GM18526 (cell line): ENCODE measurements around the gene PIP4K2A.
A peak's percentile ranks its signal among the peaks of the same experiment; 100 is the strongest.

Experiments
- POLR2A ChIP-seq: IDR thresholded peaks from 3 replicates; pipeline ENCODE4 v1.6.1; 2011; ENCODE audit not compliant: insufficient read length; ENCODE audit errors: extremely low read depth

PIP4K2A gene

DNA sequence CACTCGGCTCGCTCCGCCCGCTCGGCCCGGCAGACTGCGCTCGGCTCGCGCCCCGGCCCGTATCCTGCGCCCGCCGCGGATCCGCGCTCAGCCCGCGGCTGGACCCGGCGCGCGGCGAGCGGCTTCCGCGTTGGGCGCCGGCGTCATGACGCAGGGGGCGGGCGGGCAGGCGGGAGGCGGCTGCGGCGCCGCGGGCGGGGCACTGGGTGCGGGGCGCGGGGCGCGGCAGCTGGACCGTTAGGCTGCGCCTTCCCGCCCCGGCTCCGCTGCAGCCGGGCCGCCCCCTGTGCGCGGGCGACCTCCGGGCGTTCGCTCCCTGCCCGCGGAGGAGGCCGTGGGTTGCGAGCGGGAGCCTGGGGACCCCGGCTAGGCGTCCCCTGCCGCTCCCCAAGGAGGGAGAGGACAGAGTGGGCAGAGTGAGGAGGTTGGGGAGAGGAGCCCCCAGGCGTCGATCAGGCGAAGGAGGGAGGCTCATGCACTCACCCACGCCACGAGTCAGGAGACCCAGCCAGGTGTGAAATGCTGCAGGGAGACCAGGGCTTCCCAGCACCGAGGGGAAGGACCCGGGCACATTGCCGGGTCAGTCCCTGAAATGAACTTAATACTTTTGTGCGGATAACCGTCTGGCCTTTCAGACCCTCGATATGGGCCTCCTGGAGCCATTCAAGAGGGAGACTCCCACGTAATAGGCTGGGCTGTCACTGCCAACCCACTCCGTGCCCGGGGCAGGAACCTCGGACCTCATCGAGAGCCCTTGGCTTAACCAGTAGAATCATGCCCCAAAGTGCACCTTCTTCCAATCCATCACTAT is at the start of gene PIP4K2A:
Gene PIP4K2A (minus strand): TSS at position 100 of the 811 bp plus-strand sequence. CDS start 252 bp downstream, outside the sequence.
- peak; percentile 75 for TF ChIP-seq POLR2A

DNA sequence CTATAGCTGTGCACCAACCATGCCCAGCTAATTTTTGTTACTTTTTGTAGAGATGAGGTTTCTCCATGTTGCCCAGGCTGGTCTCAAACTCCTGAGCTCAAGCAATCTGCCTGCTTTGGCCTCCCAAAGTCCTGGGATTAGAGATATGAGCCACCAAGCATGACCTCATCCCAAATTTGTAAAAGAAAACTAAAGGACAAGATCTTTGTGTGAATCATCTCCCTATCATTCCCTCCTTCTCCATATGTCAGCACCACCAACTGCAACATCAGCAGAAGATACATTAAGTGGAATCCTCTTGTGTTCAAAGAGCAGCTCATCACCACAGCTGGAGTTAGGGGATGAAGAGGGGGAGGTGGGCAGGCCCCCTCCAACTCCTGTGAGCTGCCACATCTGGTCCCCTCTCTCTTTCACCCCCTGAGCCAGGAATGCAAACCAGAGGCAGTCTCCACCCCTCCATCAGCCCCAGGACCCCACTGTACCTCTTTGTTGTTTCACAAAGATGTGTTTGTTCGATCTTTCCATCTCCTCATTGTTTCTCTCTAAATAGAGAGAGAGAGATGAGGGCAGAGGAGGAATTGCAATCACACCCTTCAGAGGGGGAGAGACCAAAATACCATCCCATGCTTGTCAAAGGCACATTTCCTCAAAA is 47.3 kb upstream of the PIP4K2A start:
- TF ChIP-seq POLR2A, result no peak

DNA sequence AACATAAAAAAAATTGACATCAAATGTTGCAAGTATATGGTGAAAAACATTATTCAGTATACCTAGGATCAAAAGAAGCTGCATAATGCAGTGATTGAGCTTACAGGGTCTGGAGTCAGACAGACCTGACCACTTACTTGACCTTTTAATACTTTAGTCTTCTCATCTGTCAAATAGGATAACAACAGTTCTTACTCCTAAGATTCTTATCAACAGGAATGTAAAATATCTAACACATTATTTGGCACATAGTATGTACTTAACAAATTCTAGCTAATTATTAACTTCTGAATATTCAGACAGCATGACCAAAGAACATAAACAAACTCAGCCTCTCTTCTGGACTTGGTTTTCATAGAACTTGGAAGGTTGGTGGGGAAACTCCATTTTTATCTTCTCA is 45.6 kb upstream of the PIP4K2A start:
- TF ChIP-seq POLR2A, result no peak

DNA sequence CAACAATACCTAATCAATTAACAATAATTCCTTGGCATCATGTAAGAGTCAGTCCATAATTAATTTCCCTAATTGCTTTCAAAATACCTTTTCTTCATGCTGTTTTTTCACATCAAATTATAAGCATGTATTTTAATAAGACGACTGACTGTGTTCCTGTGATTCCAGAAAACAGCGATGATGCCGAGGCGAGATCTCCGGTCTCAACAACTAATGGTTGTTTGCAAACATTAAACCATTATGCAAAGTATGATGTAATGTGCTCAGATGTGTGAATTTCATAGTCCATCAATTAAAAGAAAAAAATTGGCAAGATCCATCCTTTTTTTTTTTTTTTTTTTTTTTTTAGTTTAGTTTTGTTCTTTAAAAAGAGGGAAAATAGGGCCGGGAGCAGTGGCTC is 44.5 kb upstream of the PIP4K2A start:
- TF ChIP-seq POLR2A, result no peak

DNA sequence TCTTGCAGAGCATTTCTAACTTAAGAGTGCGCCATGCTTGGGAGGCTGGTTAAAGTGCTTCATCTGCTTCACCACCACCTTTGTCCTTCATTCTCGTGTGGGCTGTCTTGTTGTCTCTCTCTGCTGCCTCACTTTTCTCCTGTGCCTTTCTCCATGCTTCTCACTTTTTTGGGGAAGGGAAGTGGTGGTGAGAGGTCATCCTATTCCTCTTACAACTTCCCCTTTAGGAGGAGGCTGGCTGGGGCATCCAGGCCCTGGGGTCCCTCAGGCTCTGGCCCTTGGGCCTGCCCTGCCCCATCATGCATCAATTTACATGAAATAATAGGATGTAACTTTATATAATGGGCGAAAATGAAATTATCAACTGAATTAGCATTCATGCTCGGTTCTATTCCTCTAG is 39.9 kb upstream of the PIP4K2A start:
- TF ChIP-seq POLR2A, result no peak

DNA sequence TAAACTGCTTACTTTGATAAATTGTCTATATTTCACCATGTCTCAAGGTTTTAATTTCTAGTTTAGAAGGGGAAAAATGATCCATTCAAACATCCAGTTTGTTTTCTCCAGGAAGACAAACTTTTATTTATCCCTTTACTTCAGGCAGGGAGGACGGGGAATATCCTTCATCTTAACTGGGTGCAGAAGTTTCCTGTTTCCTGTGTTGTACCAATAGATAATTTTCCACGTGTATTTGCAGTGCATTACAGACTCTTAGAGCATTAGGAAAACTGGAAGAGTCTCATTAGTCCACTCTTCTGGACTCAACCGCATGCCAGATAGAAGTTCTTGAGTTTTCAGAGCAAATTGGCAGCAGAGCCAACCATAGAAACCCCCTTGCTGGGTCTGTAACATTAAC is 39.4 kb upstream of the PIP4K2A start:
- TF ChIP-seq POLR2A, result no peak

DNA sequence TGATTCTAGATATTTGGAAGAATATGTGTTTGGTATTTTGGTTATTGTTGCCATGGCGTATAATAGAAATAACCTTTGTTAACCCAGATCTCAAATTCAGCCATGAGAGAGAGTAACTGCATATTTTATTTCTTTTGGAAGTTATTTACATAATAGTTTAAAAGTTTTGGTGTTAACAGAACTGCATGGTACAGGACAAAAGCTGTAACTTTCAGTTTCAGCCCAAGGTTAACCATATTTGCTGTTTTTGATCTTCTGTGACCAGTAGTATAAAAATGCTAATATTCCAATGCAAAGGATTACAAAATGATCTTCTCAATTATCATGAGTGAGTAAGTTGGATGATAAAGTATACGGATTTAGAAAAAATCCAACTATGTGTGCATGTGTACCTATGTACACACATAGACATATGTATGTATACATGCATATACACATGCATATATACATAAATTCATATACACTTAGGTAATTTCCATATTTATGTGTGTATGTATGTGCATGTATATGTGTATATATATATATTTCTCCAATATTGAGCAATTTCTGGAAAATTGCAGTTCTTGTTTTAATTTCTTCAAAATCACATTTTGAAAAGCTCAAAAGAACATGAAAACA is 38.0 kb upstream of the PIP4K2A start:
- no peak for TF ChIP-seq POLR2A

DNA sequence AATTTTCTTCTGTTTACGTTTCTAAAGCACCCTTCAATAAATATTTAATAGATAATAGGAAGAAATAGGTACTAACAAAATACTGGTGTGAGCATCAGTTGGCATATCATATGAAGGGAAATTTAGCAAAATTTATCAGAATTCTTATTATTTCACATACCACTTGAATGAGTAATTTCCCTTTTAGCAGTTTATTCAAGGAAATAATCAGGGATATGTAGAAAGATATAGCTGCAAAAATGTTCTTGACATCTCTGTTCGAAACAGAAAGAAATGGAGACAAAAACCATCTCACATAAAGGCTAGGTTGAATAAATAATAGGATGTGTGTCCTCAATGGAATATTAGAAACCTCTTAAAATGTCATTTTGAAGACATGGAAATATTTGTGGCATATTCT is 35.8 kb upstream of the PIP4K2A start:
- no peak for TF ChIP-seq POLR2A

DNA sequence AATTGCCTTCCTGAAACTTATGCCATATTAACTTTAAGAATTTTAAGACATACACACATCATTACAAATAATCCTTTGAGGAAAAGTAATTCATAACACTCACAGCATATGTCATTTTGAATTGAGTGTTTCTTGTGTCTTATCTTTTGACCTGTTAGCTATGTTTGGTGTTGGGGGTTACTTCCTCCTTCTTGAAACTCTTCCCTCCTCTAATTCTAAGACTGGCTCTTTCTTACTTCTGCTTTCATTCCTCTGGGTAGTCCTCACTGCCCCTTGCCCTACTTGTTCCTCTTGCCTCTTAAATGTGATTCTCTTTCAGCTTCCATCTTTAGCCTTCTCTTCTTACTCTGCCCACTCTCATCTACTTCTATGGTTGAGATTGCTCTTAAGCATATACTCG is 28.3 kb upstream of the PIP4K2A start:
- no peak for TF ChIP-seq POLR2A

DNA sequence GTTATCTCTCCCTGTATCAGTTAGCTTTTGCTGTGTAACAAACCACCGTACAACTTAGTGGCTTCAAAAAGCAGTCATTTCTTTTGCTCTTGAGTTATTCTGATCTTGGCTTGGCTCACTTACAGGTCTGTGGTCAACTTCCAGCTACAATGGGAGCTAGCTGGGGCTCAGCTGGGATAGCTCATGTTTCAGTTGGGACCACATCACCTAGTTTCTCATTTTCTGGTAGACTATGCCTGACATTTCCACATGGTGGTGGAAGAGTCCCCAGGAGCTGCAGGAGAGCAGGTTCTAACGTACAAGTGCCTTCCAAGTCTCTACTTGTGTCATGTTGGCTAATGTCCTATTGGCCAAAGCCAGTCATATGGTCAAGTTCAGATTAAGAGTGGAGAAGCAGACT is 25.8 kb upstream of the PIP4K2A start:
- TF ChIP-seq POLR2A, result no peak

DNA sequence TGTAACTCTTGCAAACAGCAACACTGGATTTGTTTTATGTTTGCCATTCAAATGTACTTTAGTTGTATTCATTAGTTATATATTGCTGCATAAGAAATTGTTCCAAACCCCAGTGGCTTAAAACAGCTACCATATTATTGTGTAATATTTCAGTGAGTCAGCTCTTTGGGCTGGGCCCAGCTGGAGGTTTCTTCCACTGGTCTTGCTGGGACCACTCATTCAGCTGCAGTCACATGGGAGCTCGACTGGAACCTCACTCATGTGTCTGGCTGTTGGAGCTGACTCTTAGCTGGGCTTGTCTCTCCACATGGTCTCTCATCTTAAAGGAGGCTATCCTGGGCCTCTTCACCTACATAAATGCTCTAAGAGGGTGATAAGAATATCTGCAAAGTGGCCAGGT is 23.2 kb upstream of the PIP4K2A start:
- no peak for TF ChIP-seq POLR2A

DNA sequence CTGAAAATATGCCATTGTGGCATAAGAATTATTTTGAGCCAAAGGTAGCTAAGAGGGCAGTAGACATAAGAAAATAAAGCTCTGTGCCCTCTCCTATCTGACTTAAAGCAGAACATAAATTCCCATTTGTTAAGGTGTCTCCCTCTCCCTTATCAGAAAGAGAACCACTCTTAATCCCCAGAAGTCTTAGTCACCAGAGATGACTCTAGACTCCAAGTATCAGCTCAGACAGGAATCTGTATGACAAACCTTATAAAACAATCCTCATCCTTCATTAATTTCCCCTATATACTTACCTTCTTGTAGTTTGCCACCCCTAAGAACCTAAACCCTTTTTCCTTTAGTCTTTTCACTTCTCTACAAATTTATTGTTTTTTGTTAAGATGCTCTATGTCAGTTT is 21.8 kb upstream of the PIP4K2A start:
- TF ChIP-seq POLR2A, result no peak

DNA sequence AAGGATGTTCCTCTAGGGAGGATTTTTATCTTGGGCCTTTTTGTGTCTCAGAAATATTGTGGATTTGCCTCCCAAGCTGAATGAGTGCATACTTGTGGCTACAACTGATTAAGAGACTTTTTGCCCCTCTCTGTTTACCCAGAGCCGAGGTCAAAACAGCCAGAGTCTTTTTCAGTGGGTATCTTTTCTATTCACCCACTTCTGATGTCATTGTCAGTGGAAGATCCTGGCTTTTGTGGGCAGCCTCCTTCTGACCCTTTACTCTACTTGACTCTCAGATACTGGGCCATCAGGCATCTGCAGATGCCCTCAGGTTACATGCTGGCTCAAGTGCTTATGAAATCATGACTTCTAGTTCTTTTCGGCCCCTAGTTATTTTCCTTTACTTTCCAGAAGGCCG is 19.6 kb upstream of the PIP4K2A start:
- no peak for TF ChIP-seq POLR2A

DNA sequence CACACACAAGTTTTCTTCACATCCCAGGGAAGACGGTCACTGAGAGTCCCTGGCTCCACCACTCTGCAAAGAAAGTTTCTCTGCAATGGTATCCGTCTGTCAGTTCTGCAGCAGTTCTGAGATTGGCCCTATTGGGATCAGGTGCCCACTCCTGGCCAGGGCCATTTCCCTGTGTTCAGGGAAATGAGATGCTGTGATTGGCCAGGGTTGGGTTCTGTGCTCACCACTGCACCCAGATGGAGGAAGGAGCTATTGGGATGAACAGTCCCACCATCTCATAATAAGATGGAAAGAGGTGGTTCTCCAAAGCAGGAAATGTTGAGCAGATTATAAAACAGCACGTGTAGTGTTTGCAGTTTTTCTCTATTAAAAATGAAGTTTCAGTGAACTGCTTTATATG is 13.3 kb upstream of the PIP4K2A start:
- no peak for TF ChIP-seq POLR2A

DNA sequence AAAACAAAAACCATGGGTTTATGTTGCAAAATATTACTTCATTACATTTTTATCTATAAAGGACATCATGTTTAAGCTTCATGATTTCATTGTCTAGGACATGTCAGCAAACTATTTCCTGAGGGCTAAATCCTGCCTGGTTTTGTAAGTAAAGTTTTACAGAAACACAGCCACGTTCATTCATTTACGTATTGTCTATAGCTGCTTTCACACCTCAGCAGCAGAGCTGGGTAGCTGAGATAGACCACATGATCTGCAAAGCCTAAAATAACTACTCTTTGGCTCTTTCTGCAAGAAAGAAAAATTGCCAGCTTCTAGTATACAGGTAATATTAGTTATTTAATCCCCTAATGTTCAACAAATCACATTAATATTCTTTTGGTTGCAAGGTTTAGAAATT is 12.7 kb upstream of the PIP4K2A start:
- TF ChIP-seq POLR2A, result no peak

DNA sequence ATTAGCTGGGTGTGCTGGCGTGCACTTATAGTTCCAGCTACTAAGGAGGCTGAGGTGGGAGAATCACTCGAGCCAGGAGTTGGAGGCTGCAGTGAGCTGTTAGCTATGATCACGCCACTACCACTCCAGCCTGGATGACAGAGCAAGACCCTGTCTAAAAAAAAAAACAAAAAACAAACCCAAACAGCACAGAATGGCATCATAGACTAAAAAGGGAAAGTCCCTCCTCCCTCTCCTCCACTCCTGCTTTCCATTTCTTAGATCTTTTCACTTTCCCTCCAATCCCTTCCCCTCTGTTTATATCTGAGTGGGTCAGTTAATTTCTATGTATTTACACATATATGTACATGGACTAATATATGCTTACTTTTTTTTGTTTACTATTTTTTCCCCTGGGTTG is 10.4 kb upstream of the PIP4K2A start:
- no peak for TF ChIP-seq POLR2A
